DOHH2 (cell line): Measurements from ENCODE around the gene CIBAR2.

ENCODE experiments used
- H3F3A ChIP-seq: fragments of 200-600 bp; sonication (generic), shearing (Covaris generic); 2 replicates; pipeline ENCODE4 v1.6.0; 2016; ENCODE audit warnings: antibody characterized with exemption, mild to moderate bottlenecking; ENCODE audit not compliant: control insufficient read depth, insufficient read depth
- H3K27ac ChIP-seq: fragments of 200-600 bp; sonication (generic); 2 replicates; pipeline ENCODE4 v1.5.1; 2014; ENCODE audit warnings: low read depth, mild to moderate bottlenecking, low read length, moderate library complexity
- H3K27me3 ChIP-seq: fragments of 200-600 bp; sonication (generic); 2 replicates; pipeline ENCODE4 v1.6.1; 2014; ENCODE audit warnings: mild to moderate bottlenecking, low read length, mixed read lengths; ENCODE audit not compliant: control insufficient read depth
- H3K36me3 ChIP-seq: fragments of 200-600 bp; sonication (generic); 2 replicates; pipeline ENCODE4 v1.6.1; 2014; ENCODE audit warnings: mild to moderate bottlenecking, low read length, moderate library complexity, mixed read lengths; ENCODE audit not compliant: control insufficient read depth
- H3K4me1 ChIP-seq: fragments of 200-600 bp; sonication (generic); 2 replicates; pipeline ENCODE4 v1.6.1; 2014; ENCODE audit warnings: mild to moderate bottlenecking, low read length, mixed read lengths; ENCODE audit not compliant: control insufficient read depth
- H3K4me2 ChIP-seq: fragments of 200-600 bp; sonication (generic); 2 replicates; pipeline ENCODE4 v1.6.0; 2014; ENCODE audit warnings: mild to moderate bottlenecking, low read length, moderate library complexity
- H3K4me3 ChIP-seq: fragments of 200-600 bp; sonication (generic); 2 replicates; pipeline ENCODE4 v1.5.1; 2014; ENCODE audit warnings: mild to moderate bottlenecking, low read length, mixed read lengths
- H3K79me2 ChIP-seq: fragments of 200-600 bp; sonication (generic); 2 replicates; pipeline ENCODE4 v1.6.1; 2014; ENCODE audit warnings: mild to moderate bottlenecking, low read length, mixed read lengths; ENCODE audit not compliant: control insufficient read depth
- H3K9me2 ChIP-seq: fragments of 200-600 bp; sonication (generic); replicated peaks from 2 replicates; pipeline ENCODE4 v1.6.1; 2014; ENCODE audit warnings: mild to moderate bottlenecking, low read length, mixed read lengths; ENCODE audit not compliant: control insufficient read depth
- H3K9me3 ChIP-seq: fragments of 200-600 bp; sonication (generic); 2 replicates; pipeline ENCODE4 v1.6.1; 2014; ENCODE audit warnings: antibody characterized with exemption, low read length, mixed read lengths; ENCODE audit not compliant: control insufficient read depth, insufficient read depth
- H4K20me1 ChIP-seq: fragments of 200-600 bp; sonication (generic); 2 replicates; pipeline ENCODE4 v1.6.0; 2014; ENCODE audit warnings: low read depth, mild to moderate bottlenecking, antibody characterized with exemption, low read length, moderate library complexity; ENCODE audit not compliant: control insufficient read depth, insufficient read depth
- EZH2phosphoT487 ChIP-seq: fragments of 200-600 bp; sonication (generic); IDR thresholded peaks from 2 replicates; pipeline ENCODE4 v1.6.1; 2017; ENCODE audit warnings: borderline replicate concordance, mild to moderate bottlenecking, antibody characterized with exemption, low read length, moderate library complexity, mixed read lengths
- TF ChIP-seq, protein P1 (sequence below): fragments of 200-600 bp; sonication (generic); IDR thresholded peaks from one replicate; pipeline ENCODE4 v1.5.1; 2014; ENCODE audit warnings: antibody characterized with exemption, mild to moderate bottlenecking, low read depth, low read length; ENCODE audit not compliant: poor library complexity, severe bottlenecking

The CIBAR2 gene

DNA sequence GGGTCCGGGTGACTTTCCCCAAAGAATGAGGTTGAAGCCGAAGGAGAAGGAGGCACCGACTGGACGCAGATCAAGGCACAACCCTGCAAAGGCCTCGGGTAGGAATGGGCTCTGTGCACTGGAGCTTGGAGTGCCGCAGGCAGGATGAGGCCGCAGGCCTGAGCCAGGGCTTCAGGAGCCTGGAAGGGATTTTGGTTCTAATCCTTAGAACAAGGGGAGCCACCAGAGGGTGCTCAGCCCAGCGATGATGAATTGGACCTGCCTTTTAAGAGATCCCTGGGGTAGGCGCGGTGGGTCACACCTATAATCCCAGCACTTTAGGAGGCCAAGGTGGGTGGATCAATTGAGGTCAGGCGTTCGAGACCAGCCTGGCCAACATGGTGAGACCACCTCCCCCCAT, 8.1 kb downstream of the CIBAR2 start:
- Histone ChIP-seq H3K27ac (no peak overlapping the region), H3K27me3 (no peaks in the 10 kb centered on the region; the same call in 1 of the 2 replicates), H3K4me1 (peaks cover 21% of the 10 kb centered on the region), H3F3A (no peaks in the 10 kb centered on the region), H3K4me2 (no peak overlapping the region), H3K79me2 (no peaks in the 10 kb centered on the region), H3K9me3 (no peaks in the 10 kb centered on the region), H3K9me2 (no peaks in the 10 kb centered on the region), H3K4me3 (no peak overlapping the region), H3K36me3 (no peaks in the 10 kb centered on the region), H4K20me1 (no peaks in the 10 kb centered on the region)
- TF ChIP-seq, protein P1, sequence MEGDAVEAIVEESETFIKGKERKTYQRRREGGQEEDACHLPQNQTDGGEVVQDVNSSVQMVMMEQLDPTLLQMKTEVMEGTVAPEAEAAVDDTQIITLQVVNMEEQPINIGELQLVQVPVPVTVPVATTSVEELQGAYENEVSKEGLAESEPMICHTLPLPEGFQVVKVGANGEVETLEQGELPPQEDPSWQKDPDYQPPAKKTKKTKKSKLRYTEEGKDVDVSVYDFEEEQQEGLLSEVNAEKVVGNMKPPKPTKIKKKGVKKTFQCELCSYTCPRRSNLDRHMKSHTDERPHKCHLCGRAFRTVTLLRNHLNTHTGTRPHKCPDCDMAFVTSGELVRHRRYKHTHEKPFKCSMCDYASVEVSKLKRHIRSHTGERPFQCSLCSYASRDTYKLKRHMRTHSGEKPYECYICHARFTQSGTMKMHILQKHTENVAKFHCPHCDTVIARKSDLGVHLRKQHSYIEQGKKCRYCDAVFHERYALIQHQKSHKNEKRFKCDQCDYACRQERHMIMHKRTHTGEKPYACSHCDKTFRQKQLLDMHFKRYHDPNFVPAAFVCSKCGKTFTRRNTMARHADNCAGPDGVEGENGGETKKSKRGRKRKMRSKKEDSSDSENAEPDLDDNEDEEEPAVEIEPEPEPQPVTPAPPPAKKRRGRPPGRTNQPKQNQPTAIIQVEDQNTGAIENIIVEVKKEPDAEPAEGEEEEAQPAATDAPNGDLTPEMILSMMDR: no peak
- TF ChIP-seq EZH2phosphoT487: no peak

DNA sequence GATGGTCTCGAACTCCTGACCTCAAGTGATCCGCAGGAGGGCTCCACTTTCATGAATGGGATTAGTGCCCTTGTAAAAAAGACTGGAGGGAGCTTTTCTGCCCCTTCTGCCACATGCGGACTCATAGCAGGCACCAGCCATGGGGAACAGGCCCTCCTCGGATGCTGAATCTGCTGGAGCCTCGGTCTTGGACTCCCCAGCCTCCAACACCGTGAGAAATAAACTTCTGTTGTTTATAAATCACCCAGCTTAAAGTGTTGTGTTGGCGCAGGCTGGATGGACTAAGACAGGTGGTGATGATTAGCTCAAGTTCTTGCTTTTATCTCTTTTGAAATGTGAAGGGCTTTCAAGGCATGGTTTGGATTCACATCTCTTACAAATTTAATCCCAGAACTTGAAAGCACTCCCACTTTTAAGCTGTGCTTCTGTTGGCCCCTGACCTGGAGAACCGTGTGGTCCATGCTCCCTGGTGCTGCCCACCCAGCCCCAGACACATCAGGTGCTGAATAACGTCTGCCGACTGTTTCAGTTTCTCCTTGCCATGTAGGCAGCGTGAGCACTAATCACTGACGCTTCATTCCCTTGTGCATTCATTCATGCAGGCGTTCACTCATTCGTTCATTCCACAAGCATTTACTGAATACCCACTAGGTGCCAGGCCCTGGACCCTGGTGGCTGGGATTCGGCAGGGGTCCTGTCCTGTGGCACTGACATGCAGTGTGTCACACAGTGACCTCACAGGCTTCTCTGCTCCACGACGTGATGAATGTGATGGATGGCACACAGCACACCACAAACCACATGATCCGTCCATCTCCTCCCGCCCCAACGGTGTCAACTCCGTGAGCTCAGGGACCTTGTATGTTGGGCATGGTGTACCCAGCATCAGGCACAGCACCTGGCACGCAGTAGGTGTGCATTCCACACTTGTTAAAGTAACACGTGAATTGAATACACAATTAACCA, 8.9 kb downstream of the CIBAR2 start:
- H3K9me2 ChIP-seq: no peaks in the 10 kb centered on the region
- H3K36me3 ChIP-seq: no peaks in the 10 kb centered on the region
- no peak overlapping the region for H3K4me2 ChIP-seq
- no peaks in the 10 kb centered on the region for H3K79me2 ChIP-seq
- no peaks in the 10 kb centered on the region for H4K20me1 ChIP-seq
- H3K9me3 ChIP-seq: no peaks in the 10 kb centered on the region
- no peaks in the 10 kb centered on the region for H3F3A ChIP-seq
- peaks cover 21% of the 10 kb centered on the region for H3K4me1 ChIP-seq
- H3K27ac ChIP-seq: no peak overlapping the region
- no peaks in the 10 kb centered on the region; the same call in 1 of the 2 replicates for H3K27me3 ChIP-seq
- H3K4me3 ChIP-seq: no peak overlapping the region
- TF ChIP-seq EZH2phosphoT487: no peak
- TF ChIP-seq, protein P1: no peak

DNA sequence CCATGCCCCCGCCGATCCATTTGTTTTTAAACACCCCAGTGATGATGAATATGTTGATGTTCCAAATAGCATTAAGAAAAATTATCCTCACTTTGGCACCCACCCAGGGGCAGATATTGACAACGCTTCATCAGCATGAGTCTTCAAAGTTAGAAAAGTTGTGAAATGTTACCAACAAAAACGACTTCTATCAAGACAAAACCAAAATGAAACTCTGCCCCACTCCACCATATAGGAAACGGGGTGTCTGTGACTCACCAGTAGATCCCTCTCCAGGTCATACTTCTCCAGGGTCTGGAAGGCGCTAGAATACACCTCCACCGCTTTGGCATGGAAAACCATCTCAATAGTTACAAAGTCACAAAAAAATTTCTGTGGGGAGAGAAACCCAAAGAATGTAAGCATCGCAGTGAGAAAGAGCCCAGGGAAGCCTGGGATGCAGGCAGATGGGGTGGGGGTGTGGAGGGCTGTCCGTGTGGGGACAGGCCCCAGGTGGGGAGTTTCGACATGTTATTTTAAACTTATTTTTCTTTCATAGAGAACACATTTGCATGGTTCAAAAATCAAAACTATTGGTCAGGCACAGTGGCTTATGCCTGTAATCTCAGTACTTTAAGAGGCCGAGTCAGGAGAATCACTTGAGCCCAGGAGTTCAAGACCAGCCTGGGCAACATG, 10.2 kb downstream of the CIBAR2 start:
- no peak overlapping the region for H3K27ac ChIP-seq
- TF ChIP-seq, protein P1: no peak
- TF ChIP-seq EZH2phosphoT487: no peak
- H3K27me3 ChIP-seq: no peaks in the 10 kb centered on the region; the same call in 1 of the 2 replicates
- no peaks in the 10 kb centered on the region for H3K9me2 ChIP-seq
- no peaks in the 10 kb centered on the region for H3K79me2 ChIP-seq
- H3F3A ChIP-seq: no peaks in the 10 kb centered on the region
- no peaks in the 10 kb centered on the region for H4K20me1 ChIP-seq
- H3K4me1 ChIP-seq: peaks cover 21% of the 10 kb centered on the region
- no peak overlapping the region for H3K4me2 ChIP-seq
- no peaks in the 10 kb centered on the region for H3K9me3 ChIP-seq
- no peaks in the 10 kb centered on the region for H3K36me3 ChIP-seq
- no peak overlapping the region for H3K4me3 ChIP-seq
